ENCODE results near the gene POU6F2.
A peak's percentile ranks its signal among the peaks of the same experiment; 100 is the strongest.
"Not testable (repeated sequence)": the region's sequence is repeated elsewhere in the genome, so short reads cannot be mapped to it uniquely, and the experiment has no call there.

Gene POU6F2

DNA sequence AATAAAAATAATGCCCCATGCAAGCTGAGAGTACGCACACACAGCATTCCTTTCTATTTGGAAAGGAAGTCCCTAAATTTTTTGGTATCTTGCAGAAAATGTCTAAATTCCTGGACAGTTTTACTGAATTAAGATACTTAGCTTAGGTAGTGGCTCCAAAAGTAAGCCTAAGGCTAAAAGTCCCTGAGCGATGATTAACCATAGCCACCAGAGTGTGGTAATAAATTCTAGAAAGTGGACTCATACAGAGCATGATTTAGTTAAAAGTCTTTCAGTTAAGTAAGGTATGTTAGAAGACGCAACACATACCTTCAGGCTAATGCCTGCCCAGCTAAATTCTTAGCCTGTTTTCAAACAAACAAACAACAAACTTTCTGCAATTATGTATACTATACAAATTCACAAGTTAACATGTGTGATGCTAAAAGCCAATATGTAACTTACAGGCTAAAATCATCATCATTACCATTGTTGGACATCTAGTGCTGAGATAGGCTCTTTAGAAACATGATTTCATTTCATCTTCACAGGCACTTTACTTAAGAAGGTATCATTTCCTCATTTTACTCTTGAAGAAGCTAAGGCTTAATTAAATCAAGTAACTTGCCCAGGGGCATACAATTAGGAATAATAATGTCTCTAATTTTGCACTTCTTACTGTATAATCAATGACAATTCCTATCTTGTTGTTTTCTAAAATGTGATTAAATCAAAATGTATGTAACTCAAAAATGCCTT lies 327.1 kb downstream of the POU6F2 start:
- DNase-seq (ENCODE audit: low spot score), result peak; percentile 25

DNA sequence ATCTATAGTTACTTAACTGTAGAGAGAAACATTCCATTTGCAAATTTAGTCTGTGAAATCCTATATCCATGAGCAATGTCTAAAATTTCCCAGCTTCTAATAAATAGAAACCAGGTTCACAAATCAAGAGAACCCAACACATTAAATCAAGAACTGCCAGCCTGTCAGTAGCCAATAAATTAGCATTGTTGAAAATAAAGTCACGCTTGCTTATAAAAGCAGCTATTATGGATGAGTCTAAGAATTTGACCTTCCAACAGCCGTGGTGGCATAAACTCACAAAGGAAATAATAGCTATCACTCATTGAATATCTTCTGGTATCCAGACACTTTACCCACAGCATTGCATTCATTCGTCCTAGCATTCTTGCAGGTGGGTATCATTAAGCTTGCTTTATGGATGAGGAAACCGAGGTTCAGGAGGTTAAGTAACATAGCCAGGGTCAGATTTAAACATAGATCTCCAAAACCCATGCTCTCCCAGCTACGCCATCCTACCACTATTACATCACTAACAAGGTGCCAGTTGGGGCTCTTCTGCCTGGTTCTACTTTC lies 328.4 kb downstream of the POU6F2 start:
- DNase-seq (ENCODE audit: low spot score), result no peak

DNA sequence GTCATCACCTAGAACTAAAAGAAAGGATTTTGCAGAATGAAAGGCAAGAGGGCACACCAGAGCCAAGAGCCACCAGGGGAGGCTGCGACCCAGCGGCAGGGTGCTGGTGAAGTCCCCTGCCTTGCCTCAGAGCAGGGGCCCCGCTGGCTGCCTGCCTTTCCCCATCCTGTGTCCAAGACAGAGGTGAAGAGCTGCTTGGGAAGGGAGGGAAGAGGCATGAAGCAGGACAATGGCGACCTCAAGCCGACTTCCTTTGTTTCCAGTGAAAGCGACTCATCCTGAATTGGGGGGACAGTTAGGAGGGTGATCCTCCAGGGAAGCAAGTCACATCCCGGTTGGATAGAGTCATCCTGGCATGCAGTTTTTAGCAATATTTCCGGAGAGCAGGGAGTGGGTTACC lies 333.0 kb downstream of the POU6F2 start:
- no peak for DNase-seq (ENCODE audit: low spot score)

DNA sequence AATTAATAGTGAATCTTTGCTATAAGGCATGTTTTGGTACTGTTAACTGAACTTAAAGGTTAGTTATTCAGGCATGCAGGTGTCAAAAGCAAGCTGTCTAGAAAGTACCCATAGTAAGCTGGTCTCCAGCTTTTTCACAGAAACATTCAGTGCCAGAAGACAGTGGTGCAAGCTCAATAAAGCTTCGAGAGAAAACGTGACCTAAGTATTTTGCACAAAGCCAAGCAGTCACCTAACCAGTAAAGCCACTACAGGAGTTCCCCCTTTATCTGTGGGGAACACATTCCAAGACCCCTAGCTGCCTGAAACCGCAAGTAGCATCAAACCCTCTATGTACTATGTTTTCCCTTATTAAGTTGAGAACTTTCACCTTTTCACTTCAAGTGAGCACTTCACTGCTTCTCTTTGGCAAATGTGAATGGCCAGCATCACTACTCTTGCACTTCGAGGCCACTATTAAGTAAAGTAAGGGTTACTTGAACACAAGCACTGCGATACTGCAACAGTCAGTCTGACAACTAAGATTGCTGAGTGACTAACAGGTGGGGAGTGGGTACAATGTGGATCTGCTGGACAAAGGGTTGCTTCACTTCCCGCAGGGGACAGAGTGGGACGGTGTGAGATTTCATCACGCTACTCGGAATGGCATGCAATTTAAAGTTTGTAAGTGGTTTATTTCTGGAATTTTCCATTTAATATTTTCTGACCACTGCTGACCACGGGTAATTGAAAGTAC lies 334.7 kb downstream of the POU6F2 start:
- no peak for DNase-seq (ENCODE audit: low spot score)

DNA sequence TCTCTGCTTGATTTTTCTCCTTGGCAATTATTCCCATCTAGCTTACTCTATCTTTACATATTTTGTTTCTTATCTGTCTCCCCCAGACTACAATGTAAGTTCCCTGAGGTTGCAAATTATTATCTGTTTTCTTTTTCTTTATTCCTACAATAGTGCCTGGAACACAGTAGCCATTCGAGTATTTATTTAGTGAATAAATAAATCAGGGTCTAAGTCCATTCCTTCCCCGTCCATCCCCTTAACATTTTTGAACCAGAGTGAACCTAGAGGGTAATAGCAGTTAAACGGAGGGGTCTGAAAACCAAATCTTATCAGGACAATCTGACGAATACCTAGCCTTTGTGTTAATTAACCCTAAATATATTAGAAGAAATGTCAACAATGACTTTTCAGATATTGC lies 335.7 kb downstream of the POU6F2 start:
- DNase-seq (ENCODE audit: low spot score), result no peak

DNA sequence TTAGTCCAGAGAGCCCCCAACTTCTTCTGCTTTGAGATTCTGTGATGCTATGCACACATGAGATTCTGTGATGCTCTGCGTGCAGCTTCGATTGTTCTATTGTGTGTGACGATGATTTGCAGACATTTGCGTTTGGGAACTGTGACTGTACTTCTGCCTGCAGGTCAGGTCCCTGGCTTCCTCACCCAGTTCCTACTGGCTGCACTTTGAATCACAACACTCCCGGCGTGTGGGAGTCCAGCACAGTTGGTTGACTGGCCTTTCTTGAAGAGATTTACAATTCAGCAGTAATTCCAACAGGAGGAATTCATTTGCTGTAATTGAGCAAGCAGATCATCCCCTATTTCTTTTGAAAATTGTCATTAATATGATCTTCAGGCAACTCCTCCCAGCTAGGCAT lies 336.3 kb downstream of the POU6F2 start:
- peak; percentile 34 for DNase-seq (ENCODE audit: low spot score)

DNA sequence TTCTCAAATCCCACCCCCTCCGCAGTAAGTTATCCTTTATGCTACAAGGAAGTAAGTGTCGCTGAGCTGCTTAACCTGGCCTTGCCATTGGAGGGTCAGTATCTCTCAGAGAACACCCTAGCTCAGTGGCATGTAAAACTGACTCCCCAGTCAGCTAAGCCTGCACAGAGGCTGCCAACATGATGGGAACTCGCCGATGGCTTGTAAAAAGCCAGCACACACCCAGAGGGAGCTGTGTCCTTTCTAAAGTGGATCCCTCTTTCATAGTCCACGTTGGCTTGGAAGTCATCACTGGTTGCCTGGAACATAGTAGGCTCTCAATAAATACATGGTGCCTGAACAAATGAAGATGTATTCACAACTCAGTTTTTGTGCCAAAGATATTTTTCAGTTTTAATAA lies 339.4 kb downstream of the POU6F2 start:
- no peak for DNase-seq (ENCODE audit: low spot score)

DNA sequence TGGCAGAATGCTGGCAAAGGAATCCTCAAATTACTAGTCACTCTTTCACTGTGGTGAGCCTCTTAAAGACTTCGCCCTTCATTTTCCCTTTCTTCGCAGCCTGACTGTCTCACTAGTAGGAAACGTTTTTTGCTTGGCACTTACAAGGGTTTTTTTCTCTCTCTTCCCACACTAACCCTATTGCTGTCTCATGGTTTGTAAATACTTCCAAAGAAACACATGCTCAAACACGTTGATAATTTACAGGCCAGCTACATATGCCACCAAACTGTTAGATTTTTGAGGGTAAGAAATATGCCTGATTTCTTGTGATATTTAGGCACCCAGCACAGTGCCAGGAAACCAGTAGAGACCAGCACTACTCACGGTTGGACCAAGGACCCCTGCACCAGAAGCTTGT lies 340.2 kb downstream of the POU6F2 start:
- no peak for DNase-seq (ENCODE audit: low spot score)

DNA sequence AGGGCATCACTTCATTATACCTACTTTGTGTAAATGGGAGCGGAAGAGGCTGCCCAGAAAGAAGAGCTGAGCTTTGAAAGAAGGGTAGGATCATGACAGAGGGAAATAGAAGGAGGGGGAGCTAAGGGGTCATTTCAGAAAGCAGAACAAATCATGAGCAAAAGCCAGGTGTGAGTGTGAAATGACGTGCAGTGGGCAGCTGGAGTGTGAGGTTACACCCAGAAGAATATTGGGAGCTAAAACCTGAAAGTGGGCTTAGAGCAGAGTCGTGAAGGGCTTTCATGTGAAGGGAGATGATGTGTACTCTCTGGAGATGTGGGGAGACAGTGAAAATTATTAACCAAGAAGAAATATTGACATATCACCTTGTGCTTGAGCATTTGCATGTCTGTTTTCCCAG lies 343.5 kb downstream of the POU6F2 start:
- no peak for DNase-seq (ENCODE audit: low spot score)

DNA sequence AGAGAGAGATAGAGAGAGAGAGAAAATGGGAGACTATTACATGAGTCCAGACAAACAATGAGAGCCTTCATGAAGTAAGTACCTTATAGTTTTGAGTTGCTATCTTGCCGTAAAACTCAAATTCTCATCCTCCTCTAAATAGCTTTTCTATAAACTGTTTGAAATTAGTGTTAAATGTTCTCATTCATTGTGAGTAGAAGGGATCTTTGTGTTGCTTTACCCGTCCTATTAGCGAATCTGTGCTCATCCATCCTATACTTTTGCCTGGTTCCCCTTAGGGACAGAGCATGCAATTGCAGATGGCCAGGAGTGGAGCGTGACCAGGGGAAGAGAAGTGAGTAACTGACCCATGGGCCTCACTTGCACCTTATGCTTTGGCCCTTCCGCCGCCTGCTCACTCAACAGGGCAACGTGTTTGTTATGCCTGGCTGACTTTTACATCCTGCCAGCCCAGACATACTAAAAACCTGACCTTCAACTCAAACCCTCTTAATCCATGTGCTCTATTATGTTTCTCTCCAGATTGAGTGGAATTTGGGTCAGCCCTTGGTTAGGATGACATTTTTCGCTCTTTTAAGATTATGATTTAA lies 344.3 kb downstream of the POU6F2 start:
- DNase-seq (ENCODE audit: low spot score), result peak; percentile 79

DNA sequence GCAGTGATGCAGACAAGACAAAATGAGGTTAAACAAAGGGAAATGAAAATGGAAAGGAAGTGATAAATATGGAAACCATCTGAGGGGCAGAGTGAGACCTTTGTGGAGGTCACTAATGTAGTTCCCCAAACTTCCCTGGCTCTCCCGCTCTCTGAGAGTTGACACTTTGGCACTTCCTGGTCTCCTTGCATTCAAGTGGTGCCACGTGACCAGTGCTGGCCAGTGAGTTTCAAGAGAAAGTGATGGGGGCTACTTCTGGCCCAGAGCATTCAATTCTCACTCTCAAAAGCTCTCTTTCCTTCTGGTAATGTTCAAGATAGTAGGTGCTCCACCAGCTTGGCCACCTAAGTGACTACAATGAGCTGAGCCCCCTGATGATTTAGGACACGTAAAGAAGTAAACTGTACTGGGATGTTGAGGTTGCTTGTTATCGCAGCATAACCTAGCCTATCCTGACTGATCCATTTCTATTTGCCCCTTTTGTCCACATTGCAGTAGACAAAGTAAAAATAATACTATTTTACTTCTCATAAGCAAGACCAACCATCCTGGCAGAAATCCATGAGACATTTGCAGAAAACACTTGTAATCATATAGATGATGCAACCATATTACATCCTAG lies 346.5 kb downstream of the POU6F2 start:
- no peak for DNase-seq (ENCODE audit: low spot score)

DNA sequence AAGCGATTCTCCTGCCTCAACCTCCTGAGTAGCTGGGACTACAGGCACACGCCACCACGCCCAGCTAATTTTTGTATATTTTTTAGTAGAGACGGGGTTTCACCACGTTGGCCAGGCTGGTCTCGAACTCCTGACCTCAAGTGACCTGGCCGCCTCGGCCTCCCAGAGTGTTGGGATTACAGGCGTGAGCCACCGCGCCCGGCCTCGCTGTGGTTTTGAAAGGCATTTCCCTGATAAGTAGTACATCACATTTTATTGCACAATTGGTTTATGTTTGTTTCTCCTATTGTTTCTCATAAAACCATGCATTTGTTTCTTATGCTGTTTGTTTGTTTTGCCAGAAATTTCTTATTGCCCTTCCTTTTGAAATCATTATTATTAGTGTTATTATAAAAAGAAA lies 353.9 kb downstream of the POU6F2 start:
- not testable (repeated sequence) for DNase-seq (ENCODE audit: low spot score)

DNA sequence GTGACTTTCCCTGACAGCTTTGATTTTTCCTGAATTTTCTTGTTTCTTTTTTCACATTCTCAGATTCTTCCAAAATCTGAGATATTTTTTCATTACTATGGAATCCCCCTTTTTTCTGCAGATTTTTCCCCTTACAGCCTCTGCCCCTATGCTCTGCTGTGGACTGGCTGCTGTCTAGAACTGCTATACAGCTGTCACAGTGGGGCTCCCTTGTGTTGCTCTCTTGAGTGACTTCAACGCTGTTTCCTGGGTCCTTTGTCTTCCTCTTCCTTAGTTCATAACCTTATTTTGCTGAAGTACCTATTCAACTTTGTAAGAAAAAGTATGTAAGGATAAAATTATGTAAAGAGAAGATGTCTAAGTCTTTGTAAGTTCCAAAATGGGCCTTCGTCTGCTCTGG lies 354.4 kb downstream of the POU6F2 start:
- no peak for DNase-seq (ENCODE audit: low spot score)

DNA sequence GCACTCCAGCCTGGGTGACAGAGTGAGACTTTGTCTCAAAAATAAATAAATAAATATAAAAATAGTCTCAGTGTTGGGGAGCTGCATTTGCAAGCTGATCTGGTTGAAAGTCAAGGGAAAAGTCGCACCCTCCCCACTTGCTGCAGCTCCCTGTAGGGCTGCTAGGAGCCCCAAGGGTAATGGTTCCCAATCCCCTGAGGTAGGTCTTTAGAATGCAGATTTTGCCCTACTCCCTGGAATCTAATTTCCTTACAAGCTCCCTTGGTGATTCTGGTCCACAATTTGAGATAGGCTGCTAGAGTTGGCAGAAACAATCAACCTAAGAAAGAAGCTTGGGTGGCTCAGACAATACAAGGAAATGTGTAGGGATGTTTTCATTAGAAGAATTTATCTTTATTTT lies 356.0 kb downstream of the POU6F2 start:
- no peak for DNase-seq (ENCODE audit: low spot score)

DNA sequence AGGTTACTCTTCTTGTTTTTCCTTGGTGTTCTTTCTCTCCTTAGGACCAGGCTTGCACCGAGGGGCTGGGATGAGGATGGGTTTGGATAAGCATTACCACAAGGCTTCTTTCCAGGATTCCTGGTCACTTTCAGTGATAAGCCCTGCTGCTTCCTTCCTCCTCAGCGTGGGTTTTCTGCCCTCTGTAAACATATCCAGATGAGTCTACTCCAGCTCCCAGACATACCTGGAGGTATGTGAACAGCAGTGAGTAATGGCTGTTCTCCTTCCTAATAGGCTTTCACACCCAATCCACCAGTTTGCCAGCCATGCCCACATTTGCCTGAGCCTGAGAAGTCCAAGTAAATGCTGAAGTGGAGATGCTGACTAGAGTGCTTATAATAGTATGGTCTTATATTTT lies 358.7 kb downstream of the POU6F2 start:
- DNase-seq (ENCODE audit: low spot score), result peak; percentile 70

DNA sequence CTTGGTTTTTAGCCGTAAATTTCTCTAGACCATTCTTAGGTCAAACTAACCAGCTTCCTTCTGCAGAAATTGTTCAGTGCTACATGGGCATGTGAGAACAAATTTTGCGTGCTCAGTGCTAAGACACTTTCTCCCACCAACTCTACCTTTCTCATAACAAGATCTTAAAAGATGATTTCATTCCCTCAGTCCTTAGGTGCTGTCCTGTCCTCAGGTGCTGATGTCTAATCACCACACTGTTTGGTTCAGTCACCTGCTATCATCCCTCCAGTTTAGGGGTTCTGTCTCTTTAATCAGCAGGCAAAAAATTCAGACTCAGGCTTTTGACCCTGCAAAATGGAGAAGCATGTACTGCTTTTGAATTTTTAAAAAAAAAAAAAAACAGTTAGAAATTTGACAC lies 361.0 kb downstream of the POU6F2 start:
- DNase-seq (ENCODE audit: low spot score), result no peak

DNA sequence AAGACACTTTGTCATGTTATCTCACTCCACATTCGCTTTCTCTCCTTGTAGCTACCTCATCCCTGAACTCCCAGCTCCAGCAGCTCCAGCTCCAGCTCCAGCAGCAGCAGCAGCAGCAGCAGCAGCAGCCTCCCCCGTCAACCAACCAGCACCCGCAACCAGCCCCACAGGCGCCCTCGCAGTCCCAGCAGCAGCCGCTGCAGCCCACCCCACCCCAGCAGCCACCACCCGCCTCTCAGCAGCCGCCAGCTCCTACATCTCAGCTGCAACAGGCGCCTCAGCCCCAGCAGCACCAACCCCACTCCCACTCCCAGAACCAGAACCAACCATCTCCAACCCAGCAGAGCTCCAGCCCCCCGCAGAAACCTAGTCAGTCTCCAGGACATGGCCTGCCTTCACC lies 361.9 kb downstream of the POU6F2 start:
- no peak for DNase-seq (ENCODE audit: low spot score)

DNA sequence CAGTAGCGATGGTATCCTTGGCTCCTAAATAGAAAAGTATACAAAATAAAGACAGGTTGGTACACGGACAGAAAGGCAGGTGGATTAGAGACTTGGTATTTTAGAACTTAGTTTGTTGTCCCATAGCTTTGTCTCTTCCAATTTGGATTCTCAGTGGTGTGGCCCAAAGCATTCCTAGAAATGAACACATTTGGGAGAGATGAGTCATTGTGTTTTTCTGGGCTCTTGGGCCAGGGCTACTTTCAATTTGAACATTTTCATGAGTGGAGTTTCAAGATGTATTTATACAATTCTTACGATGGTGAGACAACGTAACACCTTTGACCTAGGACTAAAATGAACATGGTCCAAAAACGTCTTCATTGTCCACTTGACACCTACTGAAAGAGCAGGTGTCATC lies 363.4 kb downstream of the POU6F2 start:
- no peak for DNase-seq (ENCODE audit: low spot score)

DNA sequence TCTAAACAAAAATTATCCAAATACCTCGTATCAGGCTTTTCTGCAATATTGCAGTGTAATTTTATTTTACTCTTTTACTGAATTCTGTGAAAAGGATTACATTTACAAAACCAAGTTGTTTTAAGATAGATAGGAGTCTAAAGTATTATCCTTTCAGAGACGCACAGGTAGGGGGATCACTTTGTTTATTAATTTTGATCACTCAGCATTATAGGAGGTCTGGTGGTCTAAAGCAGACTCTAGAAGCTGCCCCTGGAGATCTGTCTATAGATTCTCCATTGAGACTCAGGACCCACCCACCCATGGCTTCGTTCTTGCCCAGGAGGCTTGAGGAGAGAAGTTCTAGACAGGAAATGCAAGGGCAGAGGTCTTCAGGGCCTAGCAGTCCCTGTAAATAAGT lies 365.1 kb downstream of the POU6F2 start:
- DNase-seq (ENCODE audit: low spot score), result no peak

DNA sequence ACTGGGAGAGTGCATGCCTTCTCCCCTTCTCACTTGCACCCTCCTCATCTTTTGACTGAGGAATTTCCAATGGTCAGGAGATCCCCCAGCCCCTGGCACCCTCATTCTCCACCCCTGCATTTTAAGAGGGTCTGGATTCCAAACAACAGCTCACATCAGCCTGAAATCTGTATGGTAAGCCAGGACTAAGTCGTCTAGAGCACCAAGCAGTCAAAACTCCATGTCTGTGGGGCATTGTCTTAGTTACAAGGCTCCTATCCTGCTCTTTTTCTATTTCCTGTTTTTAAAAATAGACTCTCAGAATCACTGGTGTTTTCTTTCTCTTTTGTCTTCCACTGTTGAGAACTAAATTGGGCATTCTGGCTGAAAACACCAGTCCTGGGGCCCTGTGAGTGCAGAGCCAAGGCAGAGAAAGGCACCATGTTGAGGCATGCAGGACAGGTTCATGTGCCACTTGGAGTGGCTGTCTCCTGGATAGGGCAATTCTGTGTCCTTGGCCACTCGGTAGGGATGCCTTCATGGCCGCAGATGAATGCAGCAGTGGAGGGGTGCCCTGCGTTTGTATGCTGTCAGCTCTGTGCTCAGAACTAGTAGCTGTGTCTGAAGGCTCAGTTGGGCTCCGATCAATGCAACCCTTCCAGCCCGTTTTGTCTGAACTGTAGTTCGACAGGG lies 371.9 kb downstream of the POU6F2 start:
- DNase-seq (ENCODE audit: low spot score), result no peak

DNA sequence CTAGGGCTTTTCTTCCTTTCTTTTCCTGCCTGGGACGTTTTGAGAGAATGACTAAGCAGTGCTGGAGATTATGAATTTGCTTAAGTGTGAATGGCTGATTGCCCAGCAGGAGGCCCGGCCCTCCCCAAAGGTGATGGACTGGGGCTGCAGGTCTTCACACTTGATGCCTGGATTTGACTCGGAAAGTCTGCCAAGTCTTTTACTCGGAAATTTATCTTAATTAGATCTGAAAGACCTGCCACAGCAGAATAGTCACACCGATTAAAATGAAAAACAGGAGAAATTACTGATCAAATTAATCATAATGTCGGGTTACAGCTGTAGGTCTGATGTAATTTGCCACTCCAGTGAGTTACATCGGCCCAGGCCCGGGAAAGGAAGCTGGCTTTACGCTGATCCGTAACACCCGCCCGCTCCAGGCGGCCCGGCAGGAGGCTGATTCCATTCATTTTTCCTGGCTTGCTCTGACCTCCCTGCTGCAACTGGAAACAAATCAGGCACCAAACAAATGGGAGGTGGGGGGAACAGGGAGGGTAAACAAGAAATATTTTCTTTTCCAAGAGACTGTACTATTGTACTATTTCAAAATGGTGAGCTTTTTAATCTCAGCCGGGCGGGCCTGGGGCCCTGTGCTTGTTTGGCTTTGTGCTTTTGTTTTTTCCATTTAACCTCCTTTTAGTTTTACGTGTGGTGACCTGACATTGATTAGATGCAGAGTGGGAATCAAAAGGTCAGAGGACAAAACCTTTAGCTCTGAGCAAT lies 376.1 kb downstream of the POU6F2 start:
- DNase-seq (ENCODE audit: low spot score), result peak; percentile 87

All from kidney tubule cell (primary cell).